ENCODE measurements around the gene CCDC50. TPM values are rescaled to one million over a fixed set of nuclear protein-coding genes. Genes with fewer than 3 reads are reported as not detected.

Gene CCDC50
- total RNA-seq, 1 donor from 2014 or later, result 178 TPM

DNA sequence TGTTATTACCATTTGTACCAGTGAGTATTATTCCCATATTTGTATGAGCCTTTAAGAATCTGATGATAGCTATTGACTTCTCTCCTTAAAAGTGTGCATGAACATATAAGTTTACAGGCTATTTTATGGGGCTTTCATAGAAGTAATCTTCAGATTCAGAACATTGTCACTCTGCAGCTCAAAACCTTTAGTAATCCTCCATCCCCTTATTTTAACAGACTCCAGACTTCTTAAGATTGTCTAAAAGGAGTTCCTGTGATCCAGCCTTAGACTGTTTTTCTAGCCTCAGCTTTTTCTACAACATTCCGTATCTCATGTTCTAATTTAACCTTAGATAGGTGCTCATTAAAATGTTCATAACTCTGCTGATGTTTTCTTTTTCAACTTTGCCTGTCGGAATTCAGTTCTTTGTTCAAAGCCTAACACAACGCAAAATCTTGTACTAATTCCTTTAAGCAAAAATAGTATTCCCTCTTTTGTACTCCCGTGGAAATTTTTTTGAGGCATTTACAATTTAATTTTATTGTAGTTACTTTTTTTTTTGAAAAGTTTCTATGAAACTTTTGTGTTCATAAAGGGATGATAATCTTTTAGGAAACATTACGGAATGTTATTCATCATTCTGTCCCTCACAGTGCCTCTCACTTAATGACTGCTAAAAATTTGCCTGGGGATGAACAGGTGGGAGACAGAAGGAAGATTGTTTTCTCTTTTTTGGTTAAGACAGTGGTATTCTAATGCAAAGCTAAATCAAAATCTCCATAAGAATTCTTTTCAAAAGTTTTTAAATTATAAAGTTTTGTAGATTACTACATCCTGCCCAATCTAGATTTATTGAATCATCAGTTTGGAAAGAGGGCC, 39.8 kb downstream of the CCDC50 start:
- no peak for DNase-seq (ENCODE audit: low read depth)
- TF ChIP-seq, protein P1, sequence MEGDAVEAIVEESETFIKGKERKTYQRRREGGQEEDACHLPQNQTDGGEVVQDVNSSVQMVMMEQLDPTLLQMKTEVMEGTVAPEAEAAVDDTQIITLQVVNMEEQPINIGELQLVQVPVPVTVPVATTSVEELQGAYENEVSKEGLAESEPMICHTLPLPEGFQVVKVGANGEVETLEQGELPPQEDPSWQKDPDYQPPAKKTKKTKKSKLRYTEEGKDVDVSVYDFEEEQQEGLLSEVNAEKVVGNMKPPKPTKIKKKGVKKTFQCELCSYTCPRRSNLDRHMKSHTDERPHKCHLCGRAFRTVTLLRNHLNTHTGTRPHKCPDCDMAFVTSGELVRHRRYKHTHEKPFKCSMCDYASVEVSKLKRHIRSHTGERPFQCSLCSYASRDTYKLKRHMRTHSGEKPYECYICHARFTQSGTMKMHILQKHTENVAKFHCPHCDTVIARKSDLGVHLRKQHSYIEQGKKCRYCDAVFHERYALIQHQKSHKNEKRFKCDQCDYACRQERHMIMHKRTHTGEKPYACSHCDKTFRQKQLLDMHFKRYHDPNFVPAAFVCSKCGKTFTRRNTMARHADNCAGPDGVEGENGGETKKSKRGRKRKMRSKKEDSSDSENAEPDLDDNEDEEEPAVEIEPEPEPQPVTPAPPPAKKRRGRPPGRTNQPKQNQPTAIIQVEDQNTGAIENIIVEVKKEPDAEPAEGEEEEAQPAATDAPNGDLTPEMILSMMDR (IDR thresholded peaks at IDR 0.05; ENCODE audit: insufficient read depth, low read length, poor library complexity, severe bottlenecking), result no peak
- Histone ChIP-seq H3K36me3 (ENCODE audit: control insufficient read depth, insufficient read depth, low read length) (peaks cover 1% of the 10 kb centered on the region), H3K27me3 (ENCODE audit: control insufficient read depth, insufficient read depth, low read length) (no peaks in the 10 kb centered on the region), H3K4me3 (ENCODE audit: low read depth, low read length) (no peak overlapping the region)

DNA sequence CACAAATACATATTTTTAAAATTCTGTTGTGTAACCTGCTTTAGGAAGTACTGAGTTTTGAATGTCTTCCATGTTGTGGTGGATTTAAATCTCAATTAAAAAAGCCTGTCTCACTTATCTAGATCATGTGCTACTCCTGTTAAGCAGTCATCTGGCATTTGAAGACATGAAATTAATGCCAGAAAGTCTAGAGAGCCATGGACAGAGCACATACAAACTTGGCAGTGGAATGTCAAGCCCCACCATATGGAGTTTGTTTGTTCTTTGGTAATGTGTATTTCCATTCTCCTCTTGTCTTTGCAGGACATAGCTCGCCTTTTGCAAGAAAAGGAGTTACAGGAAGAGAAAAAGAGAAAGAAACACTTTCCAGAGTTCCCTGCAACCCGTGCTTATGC, 40.4 kb downstream of the CCDC50 start:
- TF ChIP-seq, protein P1 (IDR thresholded peaks at IDR 0.05; ENCODE audit: insufficient read depth, low read length, poor library complexity, severe bottlenecking), result no peak
- DNase-seq (ENCODE audit: low read depth), result no peak
- Histone ChIP-seq H3K27me3 (ENCODE audit: control insufficient read depth, insufficient read depth, low read length) (no peaks in the 10 kb centered on the region), H3K4me3 (ENCODE audit: low read depth, low read length) (no peak overlapping the region), H3K36me3 (ENCODE audit: control insufficient read depth, insufficient read depth, low read length) (peaks cover 1% of the 10 kb centered on the region)

DNA sequence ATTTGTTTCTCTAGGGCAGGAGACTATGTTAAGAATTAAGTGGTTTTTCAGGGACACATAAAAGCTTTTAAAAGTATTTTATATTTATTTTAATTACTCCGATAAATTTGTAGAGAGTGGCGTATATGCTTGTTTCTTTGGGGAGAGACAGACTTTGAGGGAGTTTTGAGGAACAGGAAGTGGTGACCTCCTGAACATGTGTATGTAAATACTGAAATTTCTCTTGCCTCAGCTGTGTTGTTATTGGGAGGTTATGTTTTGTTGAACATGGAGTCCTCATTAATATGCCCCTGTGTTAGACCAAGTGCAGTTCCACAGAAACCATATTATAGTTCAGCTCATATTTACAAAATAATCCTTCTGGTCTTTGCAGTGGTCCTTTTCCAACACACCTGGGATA, 42.9 kb downstream of the CCDC50 start:
- DNase-seq (ENCODE audit: low read depth), result no peak
- H3K4me3 ChIP-seq (ENCODE audit: low read depth, low read length), result no peak overlapping the region
- H3K36me3 ChIP-seq (ENCODE audit: control insufficient read depth, insufficient read depth, low read length), result peaks cover 4% of the 10 kb centered on the region
- H3K27me3 ChIP-seq (ENCODE audit: control insufficient read depth, insufficient read depth, low read length), result no peaks in the 10 kb centered on the region
- TF ChIP-seq, protein P1 (IDR thresholded peaks at IDR 0.05; ENCODE audit: insufficient read depth, low read length, poor library complexity, severe bottlenecking), result no peak

DNA sequence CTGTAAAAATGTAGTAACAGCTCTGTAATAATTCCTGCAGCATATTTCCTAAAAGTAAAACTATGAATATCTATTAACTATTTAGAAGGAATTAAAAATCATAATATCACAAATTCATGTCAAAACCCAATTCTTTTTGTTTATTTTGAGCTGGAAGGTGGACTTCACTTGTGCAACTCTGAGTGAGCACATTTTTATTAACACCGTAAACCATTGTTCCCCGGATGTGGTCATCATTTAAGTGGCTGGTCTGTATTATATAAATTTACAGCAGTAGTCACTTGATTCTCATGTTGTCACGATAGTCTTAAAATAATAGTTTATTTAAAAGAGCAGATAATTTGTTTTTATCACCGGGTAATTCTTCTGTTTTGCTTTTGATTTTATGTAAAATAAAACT, 44.1 kb downstream of the CCDC50 start:
- TF ChIP-seq, protein P1 (IDR thresholded peaks at IDR 0.05; ENCODE audit: insufficient read depth, low read length, poor library complexity, severe bottlenecking), result no peak
- Histone ChIP-seq H3K27me3 (ENCODE audit: control insufficient read depth, insufficient read depth, low read length) (no peaks in the 10 kb centered on the region), H3K4me3 (ENCODE audit: low read depth, low read length) (no peak overlapping the region), H3K36me3 (ENCODE audit: control insufficient read depth, insufficient read depth, low read length) (peaks cover 4% of the 10 kb centered on the region)
- no peak for DNase-seq (ENCODE audit: low read depth)

DNA sequence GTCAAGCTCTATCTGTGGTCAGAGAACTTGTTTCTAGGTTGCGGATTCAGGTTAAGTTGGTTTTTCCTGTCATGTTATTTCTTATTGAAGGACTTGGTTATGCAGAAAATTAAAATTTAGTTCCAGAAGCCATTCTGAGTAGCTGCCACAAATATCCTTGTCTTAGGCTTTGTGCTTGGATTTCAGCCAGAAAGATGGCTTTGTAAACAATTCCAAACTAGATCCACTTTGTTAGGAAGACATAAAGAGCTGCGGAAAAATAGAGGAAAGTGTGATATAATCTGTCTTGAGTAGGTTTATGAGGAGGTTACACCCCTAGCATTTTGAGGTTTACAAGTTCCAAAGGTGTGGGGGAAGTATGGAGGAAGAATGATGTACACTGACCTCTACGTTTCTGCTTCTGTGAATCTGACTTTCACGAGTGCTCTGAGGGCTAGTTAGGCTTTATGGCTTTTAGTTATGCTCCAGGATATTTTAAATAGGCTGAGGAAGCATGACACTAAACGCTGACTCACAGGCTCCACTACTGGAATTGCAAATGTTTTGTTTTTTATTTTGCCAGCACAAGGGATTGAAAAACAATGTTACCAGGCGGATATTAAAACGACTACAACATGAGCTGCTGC, 47.4 kb downstream of the CCDC50 start:
- Histone ChIP-seq H3K4me3 (ENCODE audit: low read depth, low read length) (no peak overlapping the region), H3K36me3 (ENCODE audit: control insufficient read depth, insufficient read depth, low read length) (peaks cover 3% of the 10 kb centered on the region), H3K27me3 (ENCODE audit: control insufficient read depth, insufficient read depth, low read length) (no peaks in the 10 kb centered on the region)
- TF ChIP-seq, protein P1 (IDR thresholded peaks at IDR 0.05; ENCODE audit: insufficient read depth, low read length, poor library complexity, severe bottlenecking), result no peak
- DNase-seq (ENCODE audit: low read depth), result peak; percentile 52
